Breast epithelium (tissue), 4 donors: ENCODE measurements around the gene SH3D21. TPM values are rescaled to one million over a fixed set of nuclear protein-coding genes. Genes with fewer than 3 reads are reported as not detected.
A peak's percentile ranks its signal among the peaks of the same experiment; 100 is the strongest.

ENCODE experiments used
- DNase-seq, 2 donors: peaks; one replicate each; pipeline ENCODE4 v3.0.0-alpha.2; 2019; ENCODE audit warnings: low spot score in 2 of 2
- H3K27ac ChIP-seq, 2 donors: fragments of 200-600 bp; sonication (generic) in 1 of 2; one replicate each; pipeline ENCODE4 v1.5.1; 2016 to 2019; ENCODE audit warnings: mild to moderate bottlenecking in 1 of 2
- H3K27me3 ChIP-seq, 2 donors: fragments of 200-600 bp; sonication (generic) in 1 of 2; one replicate each; pipeline versions ENCODE4 v1.5.1 to v1.6.0; 2017 to 2019; ENCODE audit warnings: control low read depth in 1 of 2, mild to moderate bottlenecking in 1 of 2
- H3K36me3 ChIP-seq: fragments of 200-600 bp; one replicate; pipeline ENCODE4 v1.5.1; 2019
- H3K4me1 ChIP-seq, 2 donors: fragments of 200-600 bp; sonication (generic); one replicate each; pipeline ENCODE4 v1.5.1; 2016 to 2019; ENCODE audit warnings: control low read depth in 1 of 2
- H3K4me3 ChIP-seq, 3 donors: fragments of 200-600 bp; sonication (generic); 1 replicate in 2 of 3; 2 replicates in 1 of 3; pipeline ENCODE4 v1.5.1; 2016 to 2019; ENCODE audit warnings: mild to moderate bottlenecking in 3 of 3, moderate library complexity in 2 of 3
- H3K9me3 ChIP-seq, 2 donors: fragments of 200-600 bp; sonication (generic) in 1 of 2; one replicate each; pipeline ENCODE4 v1.5.1; 2016 to 2019; ENCODE audit warnings: control low read depth in 1 of 2
- POLR2A ChIP-seq: fragments of 450-650 bp; IDR thresholded peaks from one replicate; pipeline ENCODE4 v1.6.1; 2016; ENCODE audit warnings: antibody characterized with exemption, mild to moderate bottlenecking, moderate library complexity
- POLR2AphosphoS5 ChIP-seq, 3 donors: sonication (generic); formaldehyde crosslinking; IDR thresholded peaks; one replicate each; pipeline ENCODE4 v1.6.1; 2017; ENCODE audit warnings: antibody characterized with exemption in 3 of 3
- intact Hi-C: fragments of 100-400 bp; cut with DNase I; formaldehyde crosslinking; loops from one replicate; pipeline ENCODE4 v1.15.1; 2023; ENCODE audit warnings: low total_unique reads
- total RNA-seq, 3 donors: library from RNA; depleted of rRNA; stranded (reverse); fragments of >200 nt; gene quantifications; one replicate each; pipeline ENCODE4 v1.1.0, GENCODE V29; 2016
- TF ChIP-seq, protein P1 (sequence below), 3 donors: fragments of 450-650 bp; IDR thresholded peaks; one replicate each; pipeline ENCODE4 v1.5.1; 2016 to 2017; ENCODE audit warnings: antibody characterized with exemption in 3 of 3, mild to moderate bottlenecking in 3 of 3, moderate library complexity in 3 of 3

The SH3D21 gene
- total RNA-seq, 3 donors from 2014 or later = 0.80 to 18.7 (median 18.0) TPM

DNA sequence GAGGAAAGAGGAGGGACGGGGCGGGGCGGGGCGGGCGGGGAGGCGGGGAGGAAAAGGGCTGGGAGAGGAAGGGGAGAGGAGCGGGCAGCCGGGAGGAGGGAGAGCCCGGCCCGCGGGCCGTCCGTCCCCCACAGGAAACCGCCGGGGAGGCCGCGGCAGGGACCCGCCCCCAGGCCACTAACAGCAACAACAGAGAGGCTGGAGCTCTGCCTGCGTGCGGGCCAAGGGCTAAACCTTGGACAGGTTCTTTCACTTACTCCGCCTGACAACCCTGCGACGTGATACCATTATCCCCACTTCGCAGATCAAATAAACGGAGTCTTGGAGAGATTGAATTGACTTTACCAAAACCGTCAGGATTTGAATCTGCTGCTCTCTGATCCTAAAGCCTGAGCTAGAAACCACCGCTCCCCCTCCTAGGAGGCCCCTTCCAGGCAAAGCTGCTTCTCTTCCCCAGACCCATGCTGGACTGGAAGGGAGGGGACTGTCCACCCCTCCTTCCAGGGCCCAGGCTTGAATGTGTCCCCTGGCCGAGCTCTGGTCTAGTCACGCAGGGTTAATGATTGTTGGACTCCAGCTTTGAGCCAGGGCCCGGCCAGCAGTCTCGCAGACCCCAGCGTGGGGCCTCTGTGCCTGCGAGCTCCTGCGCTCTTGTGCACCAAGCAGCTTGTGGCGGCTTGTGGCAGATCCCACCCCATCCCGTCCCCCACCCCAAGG, 17.6 kb downstream of the SH3D21 start, which contains the start of gene EVA1B:
TSS of gene EVA1B (minus strand) at position 10 of the 717 bp plus-strand sequence. CDS start 608 bp downstream, outside the sequence.
- intact Hi-C loops = no loop called here
- no peaks in the 10 kb centered on the region for H3K9me3 ChIP-seq
- H3K36me3 ChIP-seq = no peaks in the 10 kb centered on the region
- H3K27me3 ChIP-seq = no peaks in the 10 kb centered on the region
- H3K27ac ChIP-seq = peak within 1 kb of the TSS; percentile 88 to 96
- TF ChIP-seq, protein P1, sequence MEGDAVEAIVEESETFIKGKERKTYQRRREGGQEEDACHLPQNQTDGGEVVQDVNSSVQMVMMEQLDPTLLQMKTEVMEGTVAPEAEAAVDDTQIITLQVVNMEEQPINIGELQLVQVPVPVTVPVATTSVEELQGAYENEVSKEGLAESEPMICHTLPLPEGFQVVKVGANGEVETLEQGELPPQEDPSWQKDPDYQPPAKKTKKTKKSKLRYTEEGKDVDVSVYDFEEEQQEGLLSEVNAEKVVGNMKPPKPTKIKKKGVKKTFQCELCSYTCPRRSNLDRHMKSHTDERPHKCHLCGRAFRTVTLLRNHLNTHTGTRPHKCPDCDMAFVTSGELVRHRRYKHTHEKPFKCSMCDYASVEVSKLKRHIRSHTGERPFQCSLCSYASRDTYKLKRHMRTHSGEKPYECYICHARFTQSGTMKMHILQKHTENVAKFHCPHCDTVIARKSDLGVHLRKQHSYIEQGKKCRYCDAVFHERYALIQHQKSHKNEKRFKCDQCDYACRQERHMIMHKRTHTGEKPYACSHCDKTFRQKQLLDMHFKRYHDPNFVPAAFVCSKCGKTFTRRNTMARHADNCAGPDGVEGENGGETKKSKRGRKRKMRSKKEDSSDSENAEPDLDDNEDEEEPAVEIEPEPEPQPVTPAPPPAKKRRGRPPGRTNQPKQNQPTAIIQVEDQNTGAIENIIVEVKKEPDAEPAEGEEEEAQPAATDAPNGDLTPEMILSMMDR (IDR thresholded peaks at IDR 0.05) = no peak
- TF ChIP-seq POLR2AphosphoS5 (IDR thresholded peaks at IDR 0.05) (peak in 1 of 3 donors; percentile 70), POLR2A (no peak)
- peaks cover 3 to 10% of the 10 kb centered on the region in 2 donors for H3K4me1 ChIP-seq
- peak within 1 kb of the TSS; percentile 75 to 94 (median 80) for H3K4me3 ChIP-seq
- DNase-seq = peak; percentile 65 to 79

DNA sequence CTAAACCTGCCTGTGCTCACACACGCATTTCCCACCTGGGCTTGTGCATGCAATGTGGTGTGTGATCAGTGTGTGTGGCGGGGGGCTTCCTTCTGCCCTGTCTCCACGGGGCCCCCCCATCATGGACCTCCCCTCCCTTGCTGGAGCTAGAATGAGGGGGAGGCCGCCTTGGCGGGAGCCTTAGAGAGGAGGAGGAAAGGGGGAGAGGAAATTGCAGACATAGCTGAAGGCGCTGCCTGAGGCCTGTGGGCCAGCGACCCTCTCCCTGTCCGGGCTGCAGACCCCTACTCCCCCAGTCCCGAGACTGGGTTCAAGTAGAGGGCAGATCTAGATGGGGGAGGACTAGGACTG, 18.2 kb downstream of the SH3D21 start:
- intact Hi-C loops = no loop called here
- H3K27me3 ChIP-seq = no peaks in the 10 kb centered on the region
- no peaks in the 10 kb centered on the region for H3K36me3 ChIP-seq
- TF ChIP-seq POLR2AphosphoS5 (IDR thresholded peaks at IDR 0.05) (no peak), POLR2A (no peak)
- TF ChIP-seq, protein P1 (IDR thresholded peaks at IDR 0.05) = no peak
- H3K9me3 ChIP-seq = no peaks in the 10 kb centered on the region
- no peak for DNase-seq
- peak overlapping the region in 2 of 3 donors; percentile 75 to 94 for H3K4me3 ChIP-seq
- H3K27ac ChIP-seq = peak overlapping the region; percentile 88 to 96
- H3K4me1 ChIP-seq = peaks cover 3 to 10% of the 10 kb centered on the region in 2 donors

DNA sequence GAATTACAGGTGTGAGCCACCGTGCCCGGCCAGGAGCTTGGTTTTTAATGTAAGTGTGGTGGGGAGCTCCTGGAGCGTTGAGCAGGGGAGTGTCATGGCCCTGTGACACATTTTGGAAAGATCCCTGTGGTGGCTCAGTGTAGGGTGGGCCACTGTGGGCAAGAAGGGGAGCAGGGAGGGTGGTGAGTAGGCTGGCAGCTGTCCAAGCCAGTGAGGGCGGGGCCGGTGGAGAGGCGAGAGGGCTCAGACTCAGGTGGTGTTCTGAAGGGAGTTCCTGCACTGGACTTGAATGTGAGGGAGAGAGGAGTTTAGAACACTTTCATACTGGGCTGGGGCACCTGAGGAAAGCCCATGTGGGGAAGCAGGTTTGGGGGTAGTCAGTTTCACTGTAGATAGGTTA, 20.3 kb downstream of the SH3D21 start:
- no peak for DNase-seq
- H3K4me3 ChIP-seq = no peak overlapping the region
- peaks cover 3 to 10% of the 10 kb centered on the region in 2 donors for H3K4me1 ChIP-seq
- no peaks in the 10 kb centered on the region for H3K9me3 ChIP-seq
- TF ChIP-seq, protein P1 (IDR thresholded peaks at IDR 0.05) = no peak
- TF ChIP-seq POLR2A (no peak), POLR2AphosphoS5 (IDR thresholded peaks at IDR 0.05) (no peak)
- peak overlapping the region in 1 of 2 donors; percentile 81 for H3K27ac ChIP-seq
- no peaks in the 10 kb centered on the region for H3K36me3 ChIP-seq
- H3K27me3 ChIP-seq = no peaks in the 10 kb centered on the region
- intact Hi-C loops = no loop called here

DNA sequence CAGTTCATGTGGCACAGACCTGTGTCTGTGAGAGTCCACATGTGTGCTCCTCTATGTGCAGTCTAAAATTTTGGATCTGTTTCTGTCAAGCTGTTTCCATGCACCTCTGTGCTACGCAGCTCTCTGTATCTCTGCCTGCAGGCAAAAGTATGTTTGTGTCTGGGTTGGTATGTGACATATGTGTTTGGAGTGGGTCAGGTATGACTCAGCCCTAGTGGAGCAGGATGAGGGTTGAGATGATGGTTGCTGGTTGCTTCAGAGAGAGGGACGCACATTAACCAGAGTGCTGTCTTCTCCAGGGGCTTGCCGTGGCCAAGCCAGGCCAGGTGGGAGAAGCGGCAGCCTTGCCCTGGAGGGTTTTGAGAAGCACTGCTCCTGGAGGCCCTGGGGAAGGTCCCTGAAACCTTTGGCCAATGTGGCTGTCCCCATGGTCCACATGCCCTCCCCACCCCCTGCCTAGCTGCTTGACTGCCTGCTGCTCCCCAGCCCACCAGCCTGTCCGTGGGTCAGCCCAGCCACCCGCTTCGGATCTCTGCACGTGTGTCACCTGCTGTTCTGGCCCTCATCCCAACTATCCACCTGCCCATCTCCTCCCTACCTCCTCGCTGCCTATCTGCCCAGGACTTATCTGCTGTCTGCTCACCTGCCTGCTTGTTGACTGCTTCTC, 21.4 kb downstream of the SH3D21 start:
- H3K4me3 ChIP-seq = no peak overlapping the region
- peak overlapping the region; percentile 52 to 81 for H3K27ac ChIP-seq
- TF ChIP-seq POLR2AphosphoS5 (IDR thresholded peaks at IDR 0.05) (no peak), POLR2A (no peak)
- TF ChIP-seq, protein P1 (IDR thresholded peaks at IDR 0.05) = no peak
- intact Hi-C loops = no loop called here
- DNase-seq = no peak
- H3K4me1 ChIP-seq = peaks cover 3 to 10% of the 10 kb centered on the region in 2 donors
- H3K9me3 ChIP-seq = no peaks in the 10 kb centered on the region
- no peaks in the 10 kb centered on the region for H3K27me3 ChIP-seq
- H3K36me3 ChIP-seq = no peaks in the 10 kb centered on the region

DNA sequence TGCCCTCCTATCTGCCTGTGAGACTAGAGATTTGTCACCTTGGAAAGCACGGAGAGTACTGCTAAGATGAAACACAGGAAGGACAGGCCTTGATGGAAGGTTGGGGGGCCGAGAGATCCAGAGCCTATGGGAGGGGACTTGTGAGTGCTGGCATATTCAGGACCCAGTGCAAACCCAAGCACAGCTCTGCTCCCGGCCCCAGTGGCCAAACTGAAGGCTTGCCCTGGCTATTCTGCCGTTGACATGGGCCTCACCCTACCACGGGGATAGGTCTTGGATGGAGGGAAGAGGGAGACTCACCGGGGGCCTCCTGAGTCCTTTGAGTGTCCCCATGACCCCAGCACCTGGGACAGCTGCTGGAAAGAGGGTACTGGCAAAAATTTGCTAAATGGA, 21.9 kb downstream of the SH3D21 start:
- intact Hi-C loops = no loop called here
- H3K9me3 ChIP-seq = no peaks in the 10 kb centered on the region
- peak overlapping the region; percentile 52 to 81 for H3K27ac ChIP-seq
- H3K36me3 ChIP-seq = no peaks in the 10 kb centered on the region
- H3K27me3 ChIP-seq = no peaks in the 10 kb centered on the region
- TF ChIP-seq POLR2A = no peak
- TF ChIP-seq, protein P1 (IDR thresholded peaks at IDR 0.05) = no peak
- no peak for TF ChIP-seq POLR2AphosphoS5 (IDR thresholded peaks at IDR 0.05)
- H3K4me3 ChIP-seq = no peak overlapping the region
- H3K4me1 ChIP-seq = peaks cover 0 to 10% of the 10 kb centered on the region in 2 donors
- DNase-seq = no peak
